ENCODE data around the gene NLGN1.
A peak's percentile ranks its signal among the peaks of the same experiment; 100 is the strongest.

The NLGN1 gene

GRCh38 chr3:173976281-173976680, 578.7 kb downstream of the NLGN1 start:
- DNase-seq, result no peak

- no peak for DNase-seq
Measured at GRCh38 chr3:173977747-173978146, 580.2 kb downstream of the NLGN1 start.

GRCh38 chr3:173983343-173983742, 585.8 kb downstream of the NLGN1 start:
- DNase-seq, result no peak

- DNase-seq, result no peak
Measured at GRCh38 chr3:173986861-173987410, 589.4 kb downstream of the NLGN1 start.

DNA sequence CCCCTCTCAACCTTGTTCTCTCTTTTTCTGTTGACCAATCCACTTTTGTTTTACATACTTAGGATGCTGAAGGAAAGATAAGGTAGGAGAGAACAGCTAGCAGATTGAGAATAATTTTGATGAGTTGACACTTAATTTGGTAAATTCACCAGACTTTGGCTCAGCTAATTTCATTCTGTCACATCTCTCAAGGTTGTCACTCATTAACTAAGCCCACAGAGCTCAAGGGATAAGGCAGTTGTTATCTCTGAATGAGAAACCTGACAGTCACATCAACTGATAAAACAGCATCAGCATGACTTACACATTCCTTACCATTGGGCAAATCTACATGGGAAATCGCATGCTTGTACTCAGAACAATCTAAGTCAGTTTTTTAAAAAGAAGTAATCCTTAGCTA, 591.4 kb downstream of the NLGN1 start:
- DNase-seq, result no peak

DNA sequence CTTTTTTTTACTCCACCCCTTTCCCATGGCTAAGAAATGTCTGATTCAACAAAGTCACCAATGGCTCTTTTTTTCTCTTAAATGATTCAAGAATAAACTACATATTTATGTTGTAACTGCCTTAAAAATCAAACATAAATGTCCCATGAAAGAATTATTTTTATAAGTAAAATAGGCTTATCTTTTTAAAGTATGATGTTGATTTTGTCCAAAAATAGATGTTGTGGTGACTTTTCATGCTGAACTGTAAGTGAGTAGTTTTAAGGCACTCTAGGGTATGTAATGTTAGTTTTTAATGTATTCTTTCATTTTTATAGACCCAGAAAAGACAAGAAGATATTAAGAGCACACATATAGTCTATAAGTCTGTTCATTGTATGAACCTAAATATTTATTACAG, 594.9 kb downstream of the NLGN1 start:
- DNase-seq, result no peak

DNA sequence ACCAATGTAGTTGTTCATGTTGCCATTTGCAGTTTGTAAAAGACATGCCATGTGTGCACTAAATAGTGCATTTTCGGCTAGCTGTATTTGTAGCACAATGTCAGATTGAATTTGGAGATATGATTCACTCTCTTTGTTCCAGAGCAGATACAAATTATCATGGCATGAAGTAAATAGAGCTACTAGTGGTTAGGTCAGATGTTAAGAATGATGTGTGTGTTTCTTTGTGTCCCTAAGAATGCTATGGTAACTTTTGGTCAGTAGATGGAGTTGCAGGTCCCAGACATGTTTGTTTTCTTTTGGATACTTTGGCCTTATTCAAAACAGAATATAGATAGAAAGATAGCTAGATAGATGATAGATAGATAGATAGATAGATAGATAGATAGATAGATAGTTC, 595.8 kb downstream of the NLGN1 start:
- DNase-seq, result peak in 1 of 51 donors; percentile 29

DNA sequence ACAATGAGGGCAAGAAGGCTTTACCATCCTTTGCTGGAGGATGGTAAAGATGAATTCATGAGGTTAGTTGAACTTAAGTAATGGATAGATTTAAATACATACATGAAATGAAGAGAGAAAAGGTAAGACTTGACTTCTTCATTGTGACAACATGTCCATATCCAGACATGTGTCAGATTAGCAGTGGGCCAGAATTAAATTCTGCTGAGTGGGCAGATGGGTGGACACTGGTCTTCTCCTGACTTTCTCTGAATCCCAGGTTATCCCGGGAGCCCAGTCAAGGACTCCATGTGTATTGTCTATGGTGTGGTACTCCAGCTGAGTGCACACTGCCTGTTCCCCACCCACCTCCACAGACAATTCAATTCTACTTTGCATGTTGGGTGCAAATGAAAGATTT, 603.1 kb downstream of the NLGN1 start:
- no peak for DNase-seq

DNA sequence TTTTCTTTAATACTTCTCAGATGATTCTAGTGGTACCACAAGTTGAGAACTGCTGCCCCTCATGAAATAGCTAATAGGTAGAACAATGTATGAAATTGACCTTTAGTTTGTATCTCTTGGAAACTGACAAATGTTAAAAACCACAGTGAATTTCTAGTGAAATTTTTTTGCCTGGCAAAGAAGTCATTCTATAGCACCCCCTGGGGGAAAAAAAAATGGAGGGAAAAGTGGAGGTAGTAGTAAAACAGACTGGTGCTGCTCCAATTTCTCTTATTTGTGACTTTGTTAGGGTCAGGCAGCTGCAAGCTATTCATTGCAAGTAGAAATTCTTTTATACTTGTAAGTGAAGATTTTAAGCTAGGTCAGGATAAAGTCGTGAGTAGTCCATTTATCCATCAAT, 605.0 kb downstream of the NLGN1 start:
- no peak for DNase-seq

DNA sequence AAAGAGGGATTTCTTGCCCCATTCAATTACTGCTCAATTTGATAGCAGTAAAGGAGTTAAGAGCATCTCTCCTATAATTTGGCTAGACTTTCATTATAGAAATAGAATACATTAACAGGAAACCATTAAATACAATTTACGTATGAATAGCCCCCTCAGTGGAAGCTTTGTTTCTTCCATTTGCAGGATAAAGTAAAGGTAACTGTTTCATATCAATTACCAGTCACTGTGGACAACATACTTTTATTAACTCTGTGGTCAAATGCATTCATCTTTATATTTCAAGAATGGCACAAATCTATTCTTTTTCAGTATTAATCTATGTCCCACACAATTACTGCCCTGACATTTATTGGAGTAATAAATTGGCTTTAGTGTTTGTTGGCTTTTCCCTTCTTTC, 613.4 kb downstream of the NLGN1 start:
- no peak for DNase-seq

GRCh38 chr3:174016186-174016585, 618.6 kb downstream of the NLGN1 start:
- DNase-seq, result peak in 1 of 51 donors; percentile 12

DNA sequence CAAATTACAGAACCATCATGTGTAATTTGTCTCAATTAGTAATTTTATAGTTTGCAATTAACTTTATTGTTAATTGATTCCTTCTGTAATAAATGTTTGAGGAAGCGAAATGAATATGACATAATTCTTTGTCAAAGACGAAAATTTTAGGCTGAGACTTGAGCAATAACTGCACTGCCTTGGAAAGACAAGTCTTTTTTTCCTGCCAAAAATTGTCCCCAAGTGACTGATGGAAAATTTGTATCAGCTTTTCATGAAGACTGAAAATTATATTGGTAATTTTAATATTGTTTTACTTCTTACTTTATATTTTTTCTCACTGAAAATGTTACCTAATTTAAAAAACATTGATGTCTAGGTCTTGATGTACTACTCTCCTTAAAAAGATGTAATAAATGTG, 622.6 kb downstream of the NLGN1 start:
- no peak for DNase-seq

- DNase-seq, result peak in 4 of 51 donors; percentile 2 to 40 (median 4)
Measured at GRCh38 chr3:174023421-174023820, 625.9 kb downstream of the NLGN1 start.

- DNase-seq, result no peak
Measured at GRCh38 chr3:174028673-174029072, 631.1 kb downstream of the NLGN1 start.

DNA sequence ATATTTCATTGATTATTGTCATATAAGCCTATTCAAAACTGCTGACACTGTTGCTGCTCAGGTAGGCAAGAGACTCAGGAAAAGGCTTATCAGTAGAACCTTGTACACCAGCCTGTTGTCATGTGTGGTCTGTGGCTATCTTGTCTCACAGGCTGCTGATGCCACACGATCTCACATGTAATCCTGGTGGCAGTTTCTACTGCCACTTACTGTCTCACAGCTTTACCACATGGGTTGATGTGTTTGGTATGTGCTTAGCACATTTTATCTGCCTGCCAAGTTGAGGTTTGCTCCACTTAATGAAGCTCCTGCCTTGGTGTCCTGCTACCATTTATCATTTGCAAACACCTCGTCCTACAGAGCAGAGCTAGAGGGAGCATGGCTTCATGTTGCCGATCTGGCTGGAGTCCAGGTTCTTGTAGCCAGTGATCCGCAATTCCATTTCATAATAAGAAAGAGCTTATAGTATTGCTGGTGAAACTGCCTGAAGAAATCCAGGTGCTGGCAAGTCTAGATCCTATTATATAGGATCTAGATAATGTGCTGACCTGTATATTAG, 637.9 kb downstream of the NLGN1 start:
- no peak for DNase-seq

GRCh38 chr3:174046311-174046710, 648.8 kb downstream of the NLGN1 start:
- DNase-seq, result no peak

GRCh38 chr3:174049472-174049871, 651.9 kb downstream of the NLGN1 start:
- DNase-seq, result no peak

- no peak for DNase-seq
Measured at GRCh38 chr3:174051191-174051590, 653.6 kb downstream of the NLGN1 start.

DNA sequence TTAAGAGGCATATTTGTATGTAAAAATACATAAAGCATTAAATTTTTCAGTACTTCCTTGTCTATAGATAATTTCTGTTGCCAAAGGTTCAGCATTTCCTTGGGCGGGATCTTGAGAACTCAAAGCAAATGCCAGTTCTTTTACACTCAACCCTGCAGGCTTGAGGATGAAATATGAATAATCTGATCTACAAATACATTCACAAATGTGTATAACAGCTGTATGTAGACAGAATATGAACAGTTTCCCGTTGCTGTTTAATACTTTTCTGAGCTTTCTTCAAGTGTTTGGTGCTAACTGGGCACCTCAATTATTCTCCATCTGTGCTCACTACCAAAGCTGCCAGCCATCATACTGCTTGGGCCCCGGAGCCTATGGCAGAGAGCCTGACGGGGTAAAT, 661.3 kb downstream of the NLGN1 start:
- no peak for DNase-seq

- DNase-seq, result no peak
Measured at GRCh38 chr3:174060431-174060830, 662.9 kb downstream of the NLGN1 start.

- no peak for DNase-seq
Measured at GRCh38 chr3:174061162-174061561, 663.6 kb downstream of the NLGN1 start.

GRCh38 chr3:174061731-174062130, 664.2 kb downstream of the NLGN1 start:
- no peak for DNase-seq

GRCh38 chr3:174062923-174063322, 665.4 kb downstream of the NLGN1 start:
- no peak for DNase-seq

DNA sequence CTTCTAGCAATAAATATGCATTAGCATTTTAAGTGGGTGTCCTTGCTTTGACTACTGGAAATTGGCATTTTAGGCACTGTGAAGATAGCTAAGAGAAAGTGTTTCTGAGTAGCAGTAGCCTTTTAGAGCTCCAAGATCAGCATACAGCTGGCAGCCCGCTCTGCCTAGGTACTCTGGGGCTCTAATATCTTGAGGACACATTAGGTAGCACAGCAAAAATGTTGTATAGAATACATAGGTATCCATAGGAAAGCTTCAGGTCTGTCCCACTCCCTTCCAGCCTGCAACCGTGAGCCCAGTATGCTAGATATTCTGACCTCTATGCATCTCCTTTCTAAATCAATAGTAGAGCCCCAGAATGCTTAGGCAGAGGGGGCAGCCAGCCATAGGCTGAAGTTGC, 670.5 kb downstream of the NLGN1 start:
- no peak for DNase-seq

All from hypothalamus (tissue), 51 donors.